ENCODE data around the gene TPP2. TPM values are rescaled to one million over a fixed set of nuclear protein-coding genes. Genes with fewer than 3 reads are reported as not detected.

TPP2 gene
- total RNA-seq, 1 experiment from 2014 or later, result 68.3 TPM

DNA sequence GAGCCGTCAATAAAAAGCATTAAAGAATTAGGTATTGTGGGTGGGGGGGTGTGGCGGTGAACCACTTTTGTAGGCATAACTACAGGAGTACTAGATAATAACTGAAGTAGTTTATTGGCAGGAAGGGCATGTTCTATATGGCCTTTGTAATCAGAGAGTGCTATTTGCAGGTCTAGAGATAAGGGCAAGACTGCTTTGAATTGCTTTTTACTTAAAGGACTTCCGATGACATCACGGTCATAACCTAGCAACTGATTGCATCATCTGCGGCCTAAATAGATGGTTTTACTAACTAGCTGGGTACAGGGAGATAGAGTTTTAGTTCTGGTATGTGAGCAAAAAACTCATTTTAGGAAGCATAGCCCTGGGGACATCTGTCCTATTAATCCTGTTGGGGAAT, 73.3 kb downstream of the TPP2 start (continued):
- TF ChIP-seq EMX1 (CRISPR knock-in tag; IDR thresholded peaks at IDR 0.05), result no peak

- POLR2A ChIA-PET, result no interaction called here
- TF ChIP-seq NFATC4 (CRISPR knock-in tag; IDR thresholded peaks at IDR 0.05), result no peak
- Mint-ChIP-seq H3K27ac (no peak overlapping the region), H3K9me3 (peaks cover 6% of the 10 kb centered on the region), H3K36me3 (peaks cover 66% of the 10 kb centered on the region), H3K27me3 (ENCODE audit: low read depth) (no peaks in the 10 kb centered on the region), H3K4me1 (no peaks in the 10 kb centered on the region), H3K4me3 (no peak overlapping the region)
- CTCF ChIA-PET, result no interaction called here
- ATAC-seq (no peak), DNase-seq (ENCODE audit: low spot score) (no peak)
Measured at GRCh38 chr13:102675115-102675514, 78.3 kb downstream of the TPP2 start.

DNA sequence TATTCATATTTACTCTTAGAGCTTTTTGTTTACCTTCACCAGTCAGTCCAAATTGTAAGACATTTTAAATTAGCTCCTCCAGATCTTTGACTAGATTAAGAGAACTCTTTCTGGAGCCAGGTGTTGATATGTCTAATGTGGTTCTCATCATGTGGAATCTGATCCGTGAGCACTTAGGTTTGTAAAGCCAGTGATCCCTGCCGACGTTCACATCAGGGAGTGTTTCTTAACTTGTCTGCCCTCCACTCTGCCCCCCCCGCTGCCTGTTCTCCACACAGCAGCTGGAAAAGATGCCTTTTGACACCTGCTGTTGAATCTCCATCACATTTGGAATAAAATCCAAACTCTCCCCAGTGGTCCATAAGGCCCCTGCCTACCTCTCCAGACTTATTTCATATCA, 80.3 kb downstream of the TPP2 start:
- Mint-ChIP-seq H3K4me3 (no peak overlapping the region), H3K27ac (no peak overlapping the region), H3K9me3 (no peaks in the 10 kb centered on the region), H3K27me3 (ENCODE audit: low read depth) (no peaks in the 10 kb centered on the region), H3K4me1 (no peaks in the 10 kb centered on the region), H3K36me3 (peaks cover 50% of the 10 kb centered on the region)
- DNase-seq (ENCODE audit: low spot score), result no peak
- CTCF ChIA-PET, result no interaction called here
- ATAC-seq, result no peak
- TF ChIP-seq CDX4 (CRISPR knock-in tag; IDR thresholded peaks at IDR 0.05; ENCODE audit: borderline replicate concordance) (no peak), CBFB (CRISPR knock-in tag; IDR thresholded peaks at IDR 0.05; ENCODE audit: low read depth) (no peak), PRRX2 (CRISPR knock-in tag; IDR thresholded peaks at IDR 0.05) (no peak), MYBL2 (CRISPR knock-in tag; IDR thresholded peaks at IDR 0.05) (no peak), ZNF281 (CRISPR knock-in tag; IDR thresholded peaks at IDR 0.05) (no peak), SOX15 (CRISPR knock-in tag; IDR thresholded peaks at IDR 0.05) (no peak), NFE2L1 (CRISPR knock-in tag; IDR thresholded peaks at IDR 0.05) (no peak), ZNF317 (CRISPR knock-in tag; IDR thresholded peaks at IDR 0.05; ENCODE audit: borderline replicate concordance, low read depth) (no peak), IRF2 (CRISPR knock-in tag; IDR thresholded peaks at IDR 0.05; ENCODE audit: borderline replicate concordance, low read depth) (no peak), OVOL2 (CRISPR knock-in tag; IDR thresholded peaks at IDR 0.05; ENCODE audit: borderline replicate concordance) (no peak), NFYB (CRISPR knock-in tag; conservative IDR thresholded peaks at IDR 0.05; ENCODE audit: low read depth) (no peak), ATF3 (CRISPR knock-in tag; conservative IDR thresholded peaks at IDR 0.05) (no peak)
- TF ChIP-seq, protein P1, sequence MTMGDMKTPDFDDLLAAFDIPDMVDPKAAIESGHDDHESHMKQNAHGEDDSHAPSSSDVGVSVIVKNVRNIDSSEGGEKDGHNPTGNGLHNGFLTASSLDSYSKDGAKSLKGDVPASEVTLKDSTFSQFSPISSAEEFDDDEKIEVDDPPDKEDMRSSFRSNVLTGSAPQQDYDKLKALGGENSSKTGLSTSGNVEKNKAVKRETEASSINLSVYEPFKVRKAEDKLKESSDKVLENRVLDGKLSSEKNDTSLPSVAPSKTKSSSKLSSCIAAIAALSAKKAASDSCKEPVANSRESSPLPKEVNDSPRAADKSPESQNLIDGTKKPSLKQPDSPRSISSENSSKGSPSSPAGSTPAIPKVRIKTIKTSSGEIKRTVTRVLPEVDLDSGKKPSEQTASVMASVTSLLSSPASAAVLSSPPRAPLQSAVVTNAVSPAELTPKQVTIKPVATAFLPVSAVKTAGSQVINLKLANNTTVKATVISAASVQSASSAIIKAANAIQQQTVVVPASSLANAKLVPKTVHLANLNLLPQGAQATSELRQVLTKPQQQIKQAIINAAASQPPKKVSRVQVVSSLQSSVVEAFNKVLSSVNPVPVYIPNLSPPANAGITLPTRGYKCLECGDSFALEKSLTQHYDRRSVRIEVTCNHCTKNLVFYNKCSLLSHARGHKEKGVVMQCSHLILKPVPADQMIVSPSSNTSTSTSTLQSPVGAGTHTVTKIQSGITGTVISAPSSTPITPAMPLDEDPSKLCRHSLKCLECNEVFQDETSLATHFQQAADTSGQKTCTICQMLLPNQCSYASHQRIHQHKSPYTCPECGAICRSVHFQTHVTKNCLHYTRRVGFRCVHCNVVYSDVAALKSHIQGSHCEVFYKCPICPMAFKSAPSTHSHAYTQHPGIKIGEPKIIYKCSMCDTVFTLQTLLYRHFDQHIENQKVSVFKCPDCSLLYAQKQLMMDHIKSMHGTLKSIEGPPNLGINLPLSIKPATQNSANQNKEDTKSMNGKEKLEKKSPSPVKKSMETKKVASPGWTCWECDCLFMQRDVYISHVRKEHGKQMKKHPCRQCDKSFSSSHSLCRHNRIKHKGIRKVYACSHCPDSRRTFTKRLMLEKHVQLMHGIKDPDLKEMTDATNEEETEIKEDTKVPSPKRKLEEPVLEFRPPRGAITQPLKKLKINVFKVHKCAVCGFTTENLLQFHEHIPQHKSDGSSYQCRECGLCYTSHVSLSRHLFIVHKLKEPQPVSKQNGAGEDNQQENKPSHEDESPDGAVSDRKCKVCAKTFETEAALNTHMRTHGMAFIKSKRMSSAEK (CRISPR knock-in tag; IDR thresholded peaks at IDR 0.05; ENCODE audit: borderline replicate concordance), result no peak
- TF ChIP-seq, protein P2, sequence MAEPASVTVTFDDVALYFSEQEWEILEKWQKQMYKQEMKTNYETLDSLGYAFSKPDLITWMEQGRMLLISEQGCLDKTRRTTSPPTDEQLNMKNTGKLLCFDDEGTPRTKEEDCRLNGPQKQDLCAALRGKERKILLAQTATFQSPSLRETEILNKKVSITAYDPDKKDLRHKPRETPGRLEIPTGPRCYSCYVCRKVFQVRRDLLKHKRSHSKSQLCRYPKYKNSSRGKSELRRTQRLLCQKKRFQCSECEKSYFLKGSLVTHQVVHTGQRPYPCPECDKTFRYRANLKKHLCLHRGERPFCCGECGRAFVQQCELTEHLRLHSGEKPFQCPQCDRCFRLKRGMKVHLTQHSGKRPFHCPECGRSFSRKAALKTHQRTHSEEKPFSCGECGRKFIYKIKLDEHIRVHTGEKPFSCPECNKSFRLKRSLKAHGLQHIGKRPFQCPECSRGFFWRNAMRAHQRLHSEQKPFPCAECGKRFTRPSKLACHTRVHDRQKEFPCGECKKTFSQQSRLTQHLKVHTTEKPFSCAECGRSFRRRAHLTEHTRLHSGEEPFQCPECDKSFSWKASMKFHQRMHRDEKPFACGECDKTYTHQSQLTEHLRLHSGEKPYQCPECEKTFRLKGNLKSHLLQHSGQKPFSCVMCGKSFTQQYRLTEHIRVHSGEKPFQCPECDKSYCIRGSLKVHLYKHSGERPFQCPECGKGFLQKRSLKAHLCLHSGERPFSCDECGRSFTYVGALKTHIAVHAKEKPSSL (CRISPR knock-in tag; conservative IDR thresholded peaks at IDR 0.05), result no peak
- POLR2A ChIA-PET, result no interaction called here
